Omental fat pad (tissue), 4 donors: ENCODE measurements around the gene MAGEA2B. TPM values are rescaled to one million over a fixed set of nuclear protein-coding genes. Genes with fewer than 3 reads are reported as not detected.
"Not testable (repeated sequence)": the region's sequence is repeated elsewhere in the genome, so short reads cannot be mapped to it uniquely, and the experiment has no call there.

Experiments used
- ATAC-seq: fragments of 150-250 bp; one replicate; pipeline ENCODE4 v1.9.1; 2016; ENCODE audit warnings: mild to moderate bottlenecking, moderate library complexity; ENCODE audit not compliant: low FRiP score
- DNase-seq: peaks from one replicate; pipeline ENCODE4 v3.0.0-alpha.2; 2019; ENCODE audit warnings: low spot score
- total RNA-seq, 4 donors: library from RNA; depleted of rRNA; stranded (reverse); fragments of >200 nt; gene quantifications; one replicate each; pipeline ENCODE4 v1.1.0, GENCODE V29; 2016
- TF ChIP-seq, protein P1 (sequence below), 3 donors: fragments of 450-650 bp; IDR thresholded peaks; one replicate each; pipeline ENCODE4 v1.5.1; 2016 to 2017; ENCODE audit warnings: antibody characterized with exemption in 3 of 3, mild to moderate bottlenecking in 3 of 3, moderate library complexity in 2 of 3

MAGEA2B gene
- total RNA-seq, 4 donors from 2014 or later = not detected

DNA sequence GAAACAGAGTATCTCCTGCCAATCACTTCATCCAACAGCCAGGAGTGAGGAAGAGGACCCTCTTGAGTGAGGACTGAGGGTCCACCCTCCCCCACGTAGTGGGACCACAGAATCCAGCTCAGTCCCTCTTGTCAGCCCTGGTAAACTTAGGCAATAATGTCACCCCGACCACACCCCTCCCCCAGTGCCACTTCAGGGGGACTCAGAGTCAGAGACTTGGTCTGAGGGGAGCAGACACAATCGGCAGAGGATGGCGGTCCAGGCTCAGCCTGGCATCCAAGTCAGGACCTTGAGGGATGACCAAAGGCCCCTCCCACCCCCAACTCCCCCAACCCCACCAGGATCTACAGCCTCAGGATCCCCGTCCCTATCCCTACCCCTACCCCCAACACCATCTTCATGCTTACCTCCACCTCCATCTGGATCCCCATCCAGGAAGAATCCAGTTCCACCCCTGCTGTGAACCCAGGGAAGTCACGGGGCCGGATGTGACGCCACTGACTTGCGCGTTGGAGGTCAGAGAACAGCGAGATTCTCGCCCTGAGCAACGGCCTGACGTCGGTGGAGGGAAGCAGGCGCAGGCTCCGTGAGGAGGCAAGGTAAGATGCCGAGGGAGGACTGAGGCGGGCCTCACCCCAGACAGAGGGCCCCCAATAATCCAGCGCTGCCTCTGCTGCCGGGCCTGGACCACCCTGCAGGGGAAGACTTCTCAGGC lies 19.0 kb downstream of the MAGEA2B start, which contains the start of the genes CSAG1 and MAGEA12:
TSS of gene CSAG1 (minus strand) at position 461 of the 715 bp plus-strand sequence. CDS start 1,261 bp downstream, outside the sequence.
TSS of gene MAGEA12 (plus strand) at position 497 of the 715 bp plus-strand sequence. CDS start 2,405 bp downstream, outside the sequence.
- ATAC-seq (no peak), DNase-seq (no peak)
- TF ChIP-seq, protein P1, sequence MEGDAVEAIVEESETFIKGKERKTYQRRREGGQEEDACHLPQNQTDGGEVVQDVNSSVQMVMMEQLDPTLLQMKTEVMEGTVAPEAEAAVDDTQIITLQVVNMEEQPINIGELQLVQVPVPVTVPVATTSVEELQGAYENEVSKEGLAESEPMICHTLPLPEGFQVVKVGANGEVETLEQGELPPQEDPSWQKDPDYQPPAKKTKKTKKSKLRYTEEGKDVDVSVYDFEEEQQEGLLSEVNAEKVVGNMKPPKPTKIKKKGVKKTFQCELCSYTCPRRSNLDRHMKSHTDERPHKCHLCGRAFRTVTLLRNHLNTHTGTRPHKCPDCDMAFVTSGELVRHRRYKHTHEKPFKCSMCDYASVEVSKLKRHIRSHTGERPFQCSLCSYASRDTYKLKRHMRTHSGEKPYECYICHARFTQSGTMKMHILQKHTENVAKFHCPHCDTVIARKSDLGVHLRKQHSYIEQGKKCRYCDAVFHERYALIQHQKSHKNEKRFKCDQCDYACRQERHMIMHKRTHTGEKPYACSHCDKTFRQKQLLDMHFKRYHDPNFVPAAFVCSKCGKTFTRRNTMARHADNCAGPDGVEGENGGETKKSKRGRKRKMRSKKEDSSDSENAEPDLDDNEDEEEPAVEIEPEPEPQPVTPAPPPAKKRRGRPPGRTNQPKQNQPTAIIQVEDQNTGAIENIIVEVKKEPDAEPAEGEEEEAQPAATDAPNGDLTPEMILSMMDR (IDR thresholded peaks at IDR 0.05) = no peak

DNA sequence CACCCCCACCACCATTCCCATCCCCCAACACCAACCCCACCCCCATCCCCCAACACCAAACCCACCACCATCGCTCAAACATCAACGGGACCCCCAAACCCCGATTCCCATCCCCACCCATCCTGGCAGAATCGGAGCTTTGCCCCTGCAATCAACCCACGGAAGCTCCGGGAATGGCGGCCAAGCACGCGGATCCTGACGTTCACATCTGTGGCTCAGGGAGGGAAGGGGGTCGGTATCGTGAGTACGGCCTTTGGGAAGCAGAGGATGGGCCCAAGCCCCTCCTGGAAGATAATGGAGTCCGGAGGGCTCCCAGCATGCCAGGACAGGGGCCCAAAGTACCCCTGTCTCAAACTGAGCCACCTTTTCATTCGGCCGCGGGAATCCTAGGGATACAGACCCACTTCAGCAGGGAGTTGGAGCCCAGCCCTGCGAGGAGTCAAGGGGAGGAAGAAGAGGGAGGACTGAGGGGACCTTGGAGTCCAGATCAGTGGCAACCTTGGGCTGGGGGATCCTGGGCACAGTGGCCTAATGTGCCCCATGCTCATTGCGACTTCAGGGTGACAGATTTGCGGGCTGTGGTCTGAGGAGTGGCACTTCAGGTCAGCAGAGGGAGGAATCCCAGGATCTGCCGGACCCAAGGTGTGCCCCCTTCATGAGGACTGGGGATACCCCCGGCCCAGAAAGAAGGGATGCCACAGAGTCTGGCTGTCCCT lies 19.9 kb downstream of the MAGEA2B start:
- not testable (repeated sequence) for DNase-seq, ATAC-seq

DNA sequence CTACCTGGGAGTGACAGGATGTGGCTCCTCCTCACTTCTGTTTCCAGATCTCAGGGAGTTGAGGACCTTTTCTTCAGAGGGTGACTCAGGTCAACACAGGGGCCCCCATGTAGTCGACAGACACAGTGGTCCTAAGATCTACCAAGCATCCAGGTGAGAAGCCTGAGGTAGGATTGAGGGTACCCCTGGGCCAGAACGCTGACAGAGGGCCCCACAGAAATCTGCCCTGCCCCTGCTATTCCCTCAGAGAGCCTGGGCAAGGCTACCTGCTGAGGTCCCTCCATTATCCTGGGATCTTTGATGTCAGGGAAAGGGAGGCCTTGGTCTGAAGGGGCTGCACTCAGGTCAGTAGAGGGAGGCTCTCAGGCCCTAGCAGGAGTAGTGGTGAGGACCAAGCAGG lies 20.7 kb downstream of the MAGEA2B start:
- DNase-seq (no peak), ATAC-seq (no peak)
- TF ChIP-seq, protein P1 (IDR thresholded peaks at IDR 0.05) = no peak

DNA sequence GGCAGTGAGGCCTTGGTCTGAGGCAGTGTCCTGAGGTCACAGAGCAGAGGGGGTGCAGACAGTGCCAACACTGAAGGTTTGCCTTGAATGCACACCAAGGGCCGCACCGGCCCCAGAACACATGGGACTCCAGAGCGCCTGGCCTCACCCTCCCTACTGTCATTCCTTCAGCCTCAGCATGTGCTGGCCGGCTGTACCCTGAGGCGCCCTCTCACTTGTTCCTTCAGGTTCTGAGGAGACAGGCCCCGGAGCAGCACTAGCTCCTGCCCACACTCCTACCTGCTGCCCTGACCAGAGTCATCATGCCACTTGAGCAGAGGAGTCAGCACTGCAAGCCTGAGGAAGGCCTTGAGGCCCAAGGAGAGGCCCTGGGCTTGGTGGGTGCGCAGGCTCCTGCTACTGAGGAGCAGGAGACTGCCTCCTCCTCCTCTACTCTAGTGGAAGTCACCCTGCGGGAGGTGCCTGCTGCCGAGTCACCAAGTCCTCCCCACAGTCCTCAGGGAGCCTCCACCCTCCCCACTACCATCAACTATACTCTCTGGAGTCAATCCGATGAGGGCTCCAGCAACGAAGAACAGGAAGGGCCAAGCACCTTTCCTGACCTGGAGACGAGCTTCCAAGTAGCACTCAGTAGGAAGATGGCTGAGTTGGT lies 21.6 kb downstream of the MAGEA2B start:
- DNase-seq = no peak
- TF ChIP-seq, protein P1 (IDR thresholded peaks at IDR 0.05) = no peak
- ATAC-seq = no peak

DNA sequence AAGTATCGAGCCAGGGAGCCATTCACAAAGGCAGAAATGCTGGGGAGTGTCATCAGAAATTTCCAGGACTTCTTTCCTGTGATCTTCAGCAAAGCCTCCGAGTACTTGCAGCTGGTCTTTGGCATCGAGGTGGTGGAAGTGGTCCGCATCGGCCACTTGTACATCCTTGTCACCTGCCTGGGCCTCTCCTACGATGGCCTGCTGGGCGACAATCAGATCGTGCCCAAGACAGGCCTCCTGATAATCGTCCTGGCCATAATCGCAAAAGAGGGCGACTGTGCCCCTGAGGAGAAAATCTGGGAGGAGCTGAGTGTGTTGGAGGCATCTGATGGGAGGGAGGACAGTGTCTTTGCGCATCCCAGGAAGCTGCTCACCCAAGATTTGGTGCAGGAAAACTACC lies 22.1 kb downstream of the MAGEA2B start:
- not testable (repeated sequence) for ATAC-seq, DNase-seq

DNA sequence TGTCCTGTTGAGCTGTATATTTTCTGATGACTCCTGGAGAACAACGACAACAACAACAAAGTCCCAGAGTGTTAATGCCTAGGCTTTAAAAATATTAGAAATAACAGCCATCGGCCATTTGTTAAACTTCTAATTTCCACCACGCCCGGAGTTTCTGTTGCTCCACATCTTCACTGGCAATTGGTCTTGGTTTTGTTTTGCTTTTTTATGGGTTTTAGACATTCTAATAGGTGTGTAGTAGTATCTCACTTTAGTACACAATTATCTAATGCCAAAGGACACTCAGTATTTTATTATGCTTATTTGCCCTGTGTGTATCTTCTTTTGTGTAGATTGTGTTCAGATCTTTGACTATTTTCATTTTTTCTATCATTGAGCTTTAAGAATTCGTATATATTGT lies 24.1 kb downstream of the MAGEA2B start:
- TF ChIP-seq, protein P1 (IDR thresholded peaks at IDR 0.05) = no peak
- ATAC-seq (no peak), DNase-seq (no peak)

DNA sequence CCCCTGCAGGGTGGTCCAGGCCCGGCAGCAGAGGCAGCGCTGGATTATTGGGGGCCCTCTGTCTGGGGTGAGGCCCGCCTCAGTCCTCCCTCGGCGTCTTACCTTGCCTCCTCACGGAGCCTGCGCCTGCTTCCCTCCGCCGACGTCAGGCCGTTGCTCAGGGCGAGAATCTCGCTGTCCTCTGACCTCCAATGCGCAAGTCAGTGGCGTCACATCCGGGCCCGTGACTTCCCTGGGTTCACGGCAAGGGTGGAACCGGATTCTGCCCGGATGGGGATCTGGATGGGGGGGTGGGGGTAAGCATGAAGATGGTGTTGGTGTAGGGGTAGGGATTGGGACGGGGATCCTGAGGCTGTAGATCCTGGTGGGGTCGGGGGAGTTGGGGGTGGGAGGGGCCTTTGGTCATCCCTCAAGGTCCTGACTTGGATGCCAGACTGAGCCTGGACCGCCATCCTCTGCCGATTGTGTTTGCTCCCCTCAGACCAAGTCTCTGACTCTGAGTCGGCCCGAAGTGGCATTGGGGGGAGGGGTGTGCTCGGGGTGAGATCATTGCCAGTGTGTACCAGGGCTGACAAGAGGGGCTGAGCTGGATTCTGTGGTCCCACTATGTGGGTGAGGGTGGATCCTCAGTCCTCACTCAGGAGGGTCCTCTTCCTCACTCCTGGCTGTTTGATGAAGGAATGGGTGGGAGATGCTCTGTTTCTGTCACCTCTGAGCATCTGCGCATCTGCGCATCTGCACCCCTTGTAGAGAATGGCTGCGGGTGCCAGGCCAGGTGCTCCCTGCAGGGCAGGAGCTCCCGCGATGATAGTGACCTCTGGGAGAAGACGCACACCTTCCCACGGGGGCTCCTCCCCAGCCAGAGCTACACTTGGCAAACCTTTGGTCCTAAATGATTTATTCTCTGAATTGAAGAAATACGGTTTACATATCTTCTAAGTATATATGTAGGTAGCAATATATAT lies 39.5 kb downstream of the MAGEA2B start, which contains the start of gene MAGEA2:
TSS of gene MAGEA2 (minus strand) at position 157 of the 965 bp plus-strand sequence. CDS start 2,479 bp downstream, outside the sequence.
- DNase-seq, ATAC-seq: not testable (repeated sequence)

DNA sequence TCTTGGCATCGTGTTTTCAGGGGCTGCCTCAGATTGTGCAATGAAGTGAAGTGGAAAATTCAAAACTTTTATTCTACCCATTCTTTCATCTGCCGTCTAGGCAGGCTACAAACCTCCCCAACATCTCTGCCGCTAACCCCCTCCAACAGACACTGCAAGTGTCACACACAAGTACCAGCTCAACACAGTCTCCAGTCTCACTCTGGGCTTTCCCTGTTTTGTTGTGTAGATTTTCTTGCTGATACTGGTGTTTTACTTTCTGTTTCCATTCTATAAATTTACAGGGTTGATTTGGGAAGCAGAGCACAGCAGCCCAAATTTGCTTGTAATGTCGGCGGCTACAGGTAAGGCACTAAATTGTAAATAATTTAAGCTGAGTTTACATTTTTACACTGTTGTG lies 40.4 kb downstream of the MAGEA2B start:
- not testable (repeated sequence) for ATAC-seq, DNase-seq

DNA sequence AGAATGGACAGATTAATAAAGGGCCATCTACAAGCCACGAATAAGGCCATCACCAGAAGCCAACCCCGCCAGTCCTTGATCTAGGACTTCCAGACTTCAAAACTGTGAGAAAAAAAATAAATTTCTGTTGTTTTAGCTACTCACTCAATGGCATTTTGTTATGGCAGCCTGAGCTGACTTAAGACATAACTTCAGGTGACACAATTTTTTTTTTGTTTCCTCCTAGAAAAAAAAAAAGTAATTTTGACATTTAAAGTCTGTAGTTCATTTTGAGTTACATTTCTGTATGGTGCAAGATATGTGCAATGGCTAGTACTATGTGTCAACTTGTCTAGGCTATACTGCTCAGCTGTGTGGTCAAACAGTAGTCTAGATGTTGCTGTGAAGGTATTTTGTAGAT lies 44.5 kb downstream of the MAGEA2B start, which contains the start of gene CSAG3:
TSS of gene CSAG3 (plus strand) at position 301 of the 400 bp plus-strand sequence.
- DNase-seq, ATAC-seq: not testable (repeated sequence)

DNA sequence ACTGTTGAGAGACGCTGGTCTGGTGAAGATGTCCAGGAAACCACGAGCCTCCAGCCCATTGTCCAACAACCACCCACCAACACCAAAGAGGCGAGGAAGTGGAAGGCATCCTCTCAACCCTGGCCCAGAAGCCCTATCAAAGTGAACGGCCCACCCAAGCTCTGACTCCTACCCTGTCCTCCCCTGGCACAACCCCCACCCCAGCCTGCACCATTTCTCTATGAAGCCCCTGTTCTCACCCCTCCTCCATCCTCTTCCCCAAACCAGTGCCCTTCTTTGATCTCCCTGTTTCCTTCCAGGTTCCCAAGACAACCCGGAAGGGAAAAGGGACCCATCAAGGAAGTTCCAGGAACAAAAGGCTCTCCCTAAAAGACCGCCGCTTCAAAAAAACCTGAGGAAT lies 45.1 kb downstream of the MAGEA2B start:
- not testable (repeated sequence) for DNase-seq, ATAC-seq

DNA sequence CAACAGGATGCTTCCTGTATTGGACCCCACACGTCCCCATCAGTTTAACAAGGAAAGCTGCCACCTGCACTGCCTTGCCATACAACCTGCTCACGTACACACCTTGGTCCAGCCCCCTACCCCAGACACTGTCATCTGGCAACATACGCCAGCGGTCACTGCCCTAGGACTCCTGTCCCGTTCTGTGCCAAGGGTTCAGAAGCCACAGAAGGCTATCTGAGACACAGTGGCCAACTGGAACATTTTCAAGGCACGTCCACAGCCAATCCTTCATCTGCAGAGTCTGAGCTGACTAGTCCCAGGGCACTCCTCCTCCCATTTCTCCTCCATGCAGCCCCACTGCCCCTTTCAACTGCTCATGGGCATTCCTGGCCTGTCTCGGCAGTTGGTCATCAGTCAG lies 47.2 kb downstream of the MAGEA2B start:
- not testable (repeated sequence) for ATAC-seq, DNase-seq

DNA sequence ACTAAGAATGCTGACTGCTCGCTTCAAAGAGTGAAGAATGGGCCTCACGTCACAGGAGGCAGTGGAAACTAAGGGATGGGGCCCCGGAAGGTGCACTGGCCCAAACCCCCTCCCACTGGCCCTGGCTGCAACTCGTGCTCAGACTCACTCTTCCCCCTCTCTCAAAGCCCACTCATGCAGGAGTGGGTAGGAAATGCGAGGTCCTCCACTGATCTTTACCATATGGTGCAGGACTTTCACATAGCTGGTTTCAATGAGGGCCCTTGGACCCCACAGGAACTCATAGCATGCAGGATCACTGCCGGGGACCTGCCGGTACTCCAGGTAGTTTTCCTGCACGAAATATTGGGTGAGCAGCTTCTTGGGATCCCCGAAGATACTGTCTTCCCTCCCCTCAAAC lies 52.1 kb downstream of the MAGEA2B start:
- DNase-seq = not testable (repeated sequence)

More for the DNA sequence above, 52.1 kb downstream of the MAGEA2B start:
- not testable (repeated sequence) for ATAC-seq
